Measurements from ENCODE around the gene UBE2Z. TPM values are rescaled to one million over a fixed set of nuclear protein-coding genes. Genes with fewer than 3 reads are reported as not detected.

UBE2Z gene
- total and polyA plus RNA-seq, 2 of the 13 experiments (the other 11 are each of a cell fraction or from before 2014, with no cell fraction given), result 63.2 to 122 TPM

- TF ChIP-seq SIN3A (IDR thresholded peaks at IDR 0.05; ENCODE audit: borderline replicate concordance, low read depth, low read length) (0 out of 2 replicates have a peak, but pooled peaks have one; percentile 2), ZBTB43 (CRISPR knock-in tag; conservative IDR thresholded peaks at IDR 0.05) (0 out of 2 replicates have a peak, but pooled peaks have one; percentile 23), SP5 (CRISPR knock-in tag; IDR thresholded peaks at IDR 0.05; ENCODE audit: borderline replicate concordance, low read depth) (peak; percentile 59; the same call in 1 of the 2 replicates), GRHL1 (CRISPR knock-in tag; conservative IDR thresholded peaks at IDR 0.05) (no peak), ZNF589 (CRISPR knock-in tag; conservative IDR thresholded peaks at IDR 0.05) (peak; percentile 56; the same call in 1 of the 2 replicates), CHD2 (IDR thresholded peaks at IDR 0.05; ENCODE audit: low read depth, low read length) (peak; percentile 40; the same call in 1 of the 2 replicates), POLR2A (IDR thresholded peaks at IDR 0.05; ENCODE audit: insufficient read depth in 1 of 2, low read depth in 2 of 2, low read length in 2 of 2) (peak in 1 of 2 experiments; percentile 55; a peak in 1 of 4 replicates), ZNF543 (CRISPR knock-in tag; IDR thresholded peaks at IDR 0.05) (peak; percentile 99), GABPA (IDR thresholded peaks at IDR 0.05; ENCODE audit: low read depth, low read length) (peak; percentile 20; the same call in 1 of the 2 replicates), GABPA (CRISPR knock-in tag; IDR thresholded peaks at IDR 0.05; ENCODE audit: low read depth) (peak; percentile 72), ZNF740 (CRISPR knock-in tag; IDR thresholded peaks at IDR 0.05) (peak; percentile 60; the same call in 1 of the 2 replicates), ZNF687 (CRISPR knock-in tag; IDR thresholded peaks at IDR 0.05) (no peak), POLR2AphosphoS5 (IDR thresholded peaks at IDR 0.05; ENCODE audit: low read depth, low read length) (0 out of 2 replicates have a peak, but pooled peaks have one; percentile 15), GATAD1 (CRISPR knock-in tag; IDR thresholded peaks at IDR 0.05) (peak; percentile 31; the same call in 1 of the 2 replicates)
Measured at GRCh38 chr17:48908853-48909394, 717 bp downstream of the UBE2Z start (continued).

Data from HepG2 (cell line).